Superior temporal gyrus (tissue), 1 donor: ENCODE measurements around the gene LAMB3.

Experiments used
- DNase-seq: peaks from one replicate; pipeline ENCODE4 v3.0.0-alpha.2; 2016; ENCODE audit errors: extremely low spot score

Gene LAMB3

DNA sequence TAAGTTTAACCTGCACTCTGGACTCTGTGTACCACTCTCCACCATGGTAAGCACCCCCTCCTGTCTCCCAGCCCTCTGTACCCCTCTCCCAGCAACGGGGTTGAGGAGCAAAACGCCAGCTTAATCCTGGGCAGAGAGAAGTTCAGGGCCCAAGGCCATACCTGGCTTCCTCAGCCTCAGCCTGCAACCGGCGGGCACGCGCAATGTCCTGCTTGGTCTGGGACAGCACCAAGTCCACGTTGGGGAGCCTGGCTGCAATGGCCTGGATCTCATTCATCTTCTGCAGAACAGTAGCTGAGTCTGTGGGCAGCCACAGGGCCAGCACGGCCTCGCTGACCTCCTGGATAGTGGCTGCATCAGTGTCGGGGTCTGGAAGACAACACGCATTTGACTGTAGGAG lies 33.9 kb downstream of the LAMB3 start:
- DNase-seq: no peak

DNA sequence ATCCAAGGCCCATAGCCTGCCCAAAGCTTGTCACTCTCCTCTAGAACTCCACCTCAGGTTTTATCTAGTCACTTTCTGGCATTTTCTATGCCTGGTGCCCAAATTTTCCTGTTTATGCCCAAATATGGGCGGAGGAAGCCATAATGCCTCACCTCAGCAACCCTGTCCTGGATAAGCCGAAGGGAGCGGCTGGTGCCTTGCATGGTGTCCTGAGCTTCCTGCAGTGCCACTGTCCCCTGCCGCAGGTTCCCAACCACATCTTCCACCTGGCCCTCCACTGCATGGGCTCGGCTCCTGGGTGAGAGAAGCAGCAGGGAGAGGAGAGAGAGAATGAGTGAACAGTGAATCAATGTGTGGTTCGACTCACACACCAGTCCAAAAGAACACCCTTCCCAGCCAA lies 34.5 kb downstream of the LAMB3 start:
- DNase-seq: no peak

GRCh38 chr1:209617047-209617673 lies 35.1 kb downstream of the LAMB3 start:
- DNase-seq: no peak

DNA sequence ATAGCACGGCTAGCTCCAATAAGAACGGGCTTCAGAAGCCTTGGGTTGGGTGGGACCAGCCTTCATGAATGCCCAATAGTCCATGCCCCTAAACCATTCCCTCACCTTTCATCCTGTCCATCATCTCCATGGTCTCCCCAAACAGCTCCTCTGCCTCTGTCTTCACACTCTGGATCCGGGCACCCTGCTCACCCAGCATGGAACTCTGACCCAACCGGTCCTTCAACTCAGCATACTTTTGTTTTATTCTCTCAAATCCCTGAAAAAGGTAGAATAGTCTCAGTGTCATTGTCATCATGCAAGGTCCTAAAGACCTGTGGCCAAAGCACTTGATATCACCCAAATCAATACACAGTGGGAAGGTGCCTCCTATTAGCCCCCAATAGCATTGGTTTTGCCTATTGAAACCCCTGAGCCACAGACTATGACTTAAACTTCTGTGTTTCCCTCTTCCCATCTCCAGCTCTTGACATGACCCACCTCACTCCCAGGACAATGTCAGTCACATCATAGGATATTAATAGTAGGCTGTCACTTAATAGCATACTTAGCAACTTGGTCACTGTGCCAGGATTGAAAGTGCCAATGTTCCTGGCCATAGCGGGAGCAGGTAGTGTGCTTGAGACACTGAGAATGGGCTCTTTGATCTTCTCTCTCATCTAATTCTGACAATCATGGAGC lies 35.7 kb downstream of the LAMB3 start:
- no peak for DNase-seq

DNA sequence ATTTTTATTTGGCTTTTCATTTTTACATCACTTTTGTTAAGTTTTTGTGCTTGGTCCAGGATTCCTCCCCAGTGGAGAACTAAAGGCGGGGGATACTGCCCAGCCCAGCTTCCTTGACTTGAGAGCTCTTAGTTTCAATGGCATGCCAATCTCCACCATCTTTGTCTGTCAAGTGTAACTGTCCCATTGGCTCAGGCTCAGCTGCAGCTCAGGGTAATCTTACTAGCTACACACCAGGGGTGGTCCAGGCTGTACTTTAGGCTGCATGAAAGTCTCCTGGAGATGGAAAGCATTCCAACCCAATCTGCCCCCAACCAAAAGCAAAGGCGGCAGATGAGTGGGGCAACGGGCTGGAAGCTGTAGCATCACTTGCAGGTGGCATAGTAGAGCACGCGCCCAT lies 37.3 kb downstream of the LAMB3 start:
- DNase-seq: no peak

DNA sequence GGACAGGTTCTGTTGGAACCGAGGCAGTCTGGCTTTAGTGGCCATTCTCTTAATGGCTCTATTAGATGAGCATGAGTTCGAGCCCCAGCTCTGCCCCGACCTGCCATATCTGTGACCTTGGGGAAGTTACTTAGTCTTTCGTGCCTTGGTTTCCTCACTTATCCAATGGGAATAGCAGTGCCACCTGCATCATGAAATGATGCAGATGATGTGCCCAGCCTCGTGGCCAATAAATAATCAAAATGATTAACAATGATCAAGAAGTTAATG lies 38.1 kb downstream of the LAMB3 start:
- DNase-seq: no peak

- DNase-seq: no peak
Observed at GRCh38 chr1:209613400-209614150, 38.6 kb downstream of the LAMB3 start.

DNA sequence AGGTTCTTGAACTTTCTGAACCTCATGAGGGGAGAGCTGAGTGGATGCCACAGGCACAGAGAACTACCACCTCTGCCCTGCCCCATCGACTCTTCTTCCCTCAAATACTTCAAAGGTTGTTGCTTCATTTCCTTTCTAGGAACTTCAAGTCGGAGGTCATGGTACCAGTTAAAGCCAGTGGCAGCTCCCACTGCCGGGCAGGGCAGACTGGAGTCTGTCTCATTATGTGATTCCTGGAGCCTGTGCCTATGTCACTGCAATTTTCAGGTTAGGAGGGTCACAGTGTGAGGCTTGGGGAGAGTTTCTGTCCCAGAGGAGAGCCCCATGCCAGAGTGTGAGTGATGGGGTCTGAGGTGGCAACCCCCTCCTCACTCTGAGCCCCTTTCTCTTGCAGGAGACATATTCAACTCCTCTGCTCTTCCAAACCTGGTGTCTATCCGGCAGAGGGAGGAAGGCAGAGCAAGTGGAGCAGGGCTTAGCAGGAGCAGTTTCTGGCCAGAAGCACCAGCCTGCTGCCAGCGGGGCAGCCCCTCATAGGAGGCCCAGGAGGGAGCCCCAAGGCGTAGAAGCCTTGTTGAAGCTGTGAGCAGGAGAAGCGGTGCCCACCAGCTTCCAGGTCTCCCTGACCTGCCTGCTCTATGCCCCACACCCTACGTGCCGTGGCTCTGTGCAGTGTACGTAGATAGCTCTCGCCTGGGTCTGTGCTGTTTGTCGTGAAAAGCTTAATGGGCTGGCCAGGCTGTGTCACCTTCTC lies 39.4 kb downstream of the LAMB3 start:
- DNase-seq: no peak

- no peak for DNase-seq
Observed at GRCh38 chr1:209611771-209612570, 40.3 kb downstream of the LAMB3 start.

DNA sequence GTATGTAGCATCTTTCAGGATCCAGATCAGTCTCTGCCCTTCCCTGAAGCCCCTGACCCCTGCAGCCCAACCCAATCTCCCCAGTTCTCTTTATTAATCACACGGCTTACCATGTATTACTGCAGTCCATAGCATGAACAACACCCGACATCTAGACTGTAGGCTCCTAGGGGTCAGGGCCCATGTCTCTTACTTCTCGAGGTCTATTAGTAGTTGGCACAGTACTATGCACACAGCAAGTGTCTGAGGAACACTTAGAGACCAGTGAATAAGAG lies 41.7 kb downstream of the LAMB3 start:
- no peak for DNase-seq

DNA sequence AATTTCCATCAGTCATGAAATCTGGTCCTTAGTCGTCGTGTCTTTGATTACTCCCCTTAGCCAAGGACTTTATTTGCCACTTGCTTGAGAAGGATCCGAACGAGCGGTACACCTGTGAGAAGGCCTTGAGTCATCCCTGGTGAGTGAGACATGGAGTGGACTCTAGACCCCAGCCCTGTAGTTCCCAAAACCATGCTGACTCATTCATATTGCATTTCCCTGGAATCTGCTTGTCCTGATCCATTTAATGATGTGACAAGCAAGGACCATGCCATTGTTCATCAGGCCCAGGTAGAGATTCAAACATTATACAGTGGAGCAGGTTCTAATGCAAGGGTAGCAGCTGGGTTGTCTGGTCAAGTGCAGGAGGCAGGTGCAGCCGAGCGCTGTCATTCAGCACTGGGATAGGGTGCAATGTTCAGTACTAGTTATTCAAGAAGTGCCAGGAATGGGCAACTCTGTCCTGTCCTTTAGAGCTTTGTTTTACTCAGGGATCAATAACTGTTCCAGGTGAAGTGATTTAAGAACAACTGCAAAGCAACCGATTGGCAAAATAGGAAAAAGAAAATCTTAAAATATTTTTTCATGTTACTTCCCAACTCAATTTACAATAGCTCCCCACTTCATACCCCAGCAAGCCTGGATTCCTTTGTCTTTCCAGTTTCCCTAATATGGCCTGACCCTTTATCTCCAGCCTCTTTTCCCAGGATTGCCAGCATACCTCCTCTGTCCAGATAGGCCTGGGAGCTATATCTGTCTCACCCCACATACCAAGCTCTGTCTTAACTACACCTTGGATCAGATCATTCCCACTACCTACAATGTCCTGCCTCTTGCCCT lies 42.2 kb downstream of the LAMB3 start:
- DNase-seq: no peak

GRCh38 chr1:209609041-209609790 lies 43.0 kb downstream of the LAMB3 start:
- peak; percentile 74 for DNase-seq

- no peak for DNase-seq
Observed at GRCh38 chr1:209607795-209608178, 44.4 kb downstream of the LAMB3 start.

DNA sequence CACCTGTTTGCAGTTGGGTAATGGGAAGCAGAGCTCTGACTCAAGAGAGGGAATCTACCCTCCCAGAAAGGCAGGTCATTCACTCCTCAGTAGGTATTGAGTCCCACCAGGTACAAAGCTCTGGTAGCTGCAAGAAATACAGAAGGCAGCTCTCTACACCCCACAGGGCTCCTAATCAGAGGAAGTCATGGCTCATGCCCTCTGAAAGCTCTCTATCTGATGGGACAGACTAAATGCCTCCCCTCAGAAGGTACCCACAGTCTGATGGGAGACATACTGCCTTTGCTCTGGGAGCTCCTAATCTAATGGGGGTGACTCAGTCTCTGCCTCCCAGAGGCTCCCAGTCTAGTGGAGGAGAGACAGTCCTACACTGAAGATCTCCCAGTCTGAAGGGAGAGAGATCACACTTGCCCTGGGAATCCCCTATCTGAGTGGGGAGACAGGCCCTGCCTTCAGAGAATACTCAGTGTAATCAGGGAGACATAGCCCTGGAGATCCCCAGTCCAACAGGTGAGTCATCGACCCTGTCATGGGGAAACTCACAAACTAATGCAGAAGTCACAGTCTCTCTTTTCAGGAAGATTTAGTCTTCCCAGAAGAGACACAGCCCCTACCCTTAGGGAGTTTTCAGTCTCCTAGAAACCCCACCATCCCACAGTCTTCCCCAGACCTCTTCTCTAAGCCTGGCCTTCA lies 45.0 kb downstream of the LAMB3 start:
- DNase-seq: no peak

DNA sequence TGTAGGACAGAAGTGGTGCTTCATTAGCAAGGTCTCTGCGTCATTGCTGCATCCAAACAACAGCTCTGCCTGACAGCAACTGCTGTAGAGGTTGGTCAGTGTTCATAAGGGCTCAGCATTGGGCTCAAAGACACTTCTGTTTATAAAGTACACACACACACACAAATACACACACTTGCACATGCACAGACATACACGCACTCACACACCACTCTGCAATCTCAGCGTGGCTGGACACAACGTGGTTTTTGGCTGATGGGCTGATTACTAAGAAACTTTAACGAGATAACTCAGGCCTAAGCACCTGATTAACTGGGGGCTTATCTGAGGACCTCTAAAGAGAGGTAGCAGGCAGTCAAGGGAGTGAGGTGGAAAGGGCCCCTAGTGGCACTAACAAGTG lies 48.3 kb downstream of the LAMB3 start:
- no peak for DNase-seq

DNA sequence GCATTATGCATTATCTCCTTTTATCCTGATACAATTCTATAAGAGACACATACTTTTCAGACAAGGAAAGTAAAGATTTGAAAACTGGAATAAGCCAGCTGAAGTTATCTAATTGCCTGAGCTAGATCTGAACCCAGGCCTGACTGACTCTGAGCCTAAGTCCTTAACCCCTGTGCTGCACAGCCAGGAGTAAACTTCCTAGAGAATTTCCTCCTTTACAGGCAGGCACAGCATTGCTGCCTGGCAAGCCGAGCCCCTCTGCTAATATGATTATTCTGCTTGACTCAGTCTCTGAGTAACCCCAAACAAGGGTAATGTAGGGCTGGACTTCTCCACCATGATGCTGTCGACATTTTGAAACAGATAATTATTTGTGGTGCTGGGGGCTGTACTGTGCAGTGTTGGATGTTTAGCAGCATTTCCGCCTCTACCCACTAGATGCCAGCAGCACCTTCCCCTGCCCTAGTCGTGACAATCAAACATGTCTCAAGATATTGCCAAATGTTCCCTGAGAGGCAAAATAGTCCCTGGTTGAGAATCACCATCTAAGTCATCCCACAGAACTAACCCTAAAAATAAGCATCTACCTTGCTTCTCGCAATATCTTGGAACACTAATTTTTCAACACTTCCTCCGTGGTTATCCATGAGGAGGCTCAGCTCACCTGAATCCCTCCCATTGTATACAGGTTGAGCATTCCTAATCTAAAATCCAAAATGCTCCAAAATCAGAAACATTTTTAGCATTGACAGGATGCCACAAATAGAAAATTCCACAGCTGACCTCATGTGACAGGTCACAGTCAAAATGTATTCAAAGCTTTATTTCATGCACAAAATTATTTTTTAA lies 50.2 kb downstream of the LAMB3 start:
- DNase-seq: peak; percentile 81

DNA sequence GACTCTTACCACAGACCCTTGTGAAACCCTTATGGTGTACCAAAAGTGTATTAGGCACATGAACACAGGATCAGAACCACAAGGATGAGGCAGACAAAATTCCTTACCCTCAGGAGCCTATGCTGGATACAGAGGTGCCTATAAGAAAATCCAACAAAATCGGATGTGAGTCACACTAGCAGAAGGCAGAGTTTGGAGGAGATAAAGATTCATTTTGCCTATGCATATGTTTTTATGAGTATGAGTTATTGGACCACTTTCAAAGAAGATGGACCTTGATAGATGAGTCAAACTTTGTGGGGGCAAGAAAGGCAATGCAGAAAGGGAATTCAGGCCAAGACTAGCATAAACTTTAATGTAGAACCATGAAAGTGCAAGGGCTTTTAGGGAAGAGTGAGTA lies 51.7 kb downstream of the LAMB3 start:
- DNase-seq: no peak

DNA sequence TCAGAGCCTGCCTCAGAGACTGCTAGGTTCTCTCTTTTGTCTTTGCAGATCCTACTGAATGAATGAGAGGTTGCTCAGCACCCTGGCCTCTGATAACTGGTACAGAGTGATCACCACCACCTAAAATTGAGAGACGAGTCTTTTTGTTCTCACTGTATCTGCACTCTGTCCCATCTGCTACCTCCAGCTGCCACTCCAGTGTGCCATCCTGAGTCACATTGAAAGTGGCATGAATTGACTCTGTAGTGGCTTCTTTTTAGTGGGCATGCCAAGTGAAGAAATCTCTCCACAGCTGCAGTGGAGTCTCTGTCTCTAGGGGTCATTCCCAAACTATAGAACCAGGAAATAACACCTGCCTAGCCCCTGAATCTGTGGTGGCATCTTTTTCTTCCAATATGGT lies 54.0 kb downstream of the LAMB3 start:
- no peak for DNase-seq

GRCh38 chr1:209597499-209597898 lies 54.7 kb downstream of the LAMB3 start:
- no peak for DNase-seq
